Measurements from ENCODE around the gene CABLES2.

CABLES2 gene

GRCh38 chr20:62393335-62393665 lies 13.8 kb downstream of the CABLES2 start:
- no peak overlapping the region for H3K27ac ChIP-seq
- H3K4me3 ChIP-seq: no peak overlapping the region

- Histone ChIP-seq H3K4me3 (no peak overlapping the region), H3K27ac (no peak overlapping the region)
Observed at GRCh38 chr20:62392621-62393334, 14.3 kb downstream of the CABLES2 start.

- H3K27ac ChIP-seq: no peak overlapping the region
- H3K4me3 ChIP-seq: no peak overlapping the region
Observed at GRCh38 chr20:62392077-62392418, 15.0 kb downstream of the CABLES2 start.

GRCh38 chr20:62391165-62392076 lies 15.7 kb downstream of the CABLES2 start:
- H3K27ac ChIP-seq: no peak overlapping the region
- H3K4me3 ChIP-seq: no peak overlapping the region

- Histone ChIP-seq H3K4me3 (no peak overlapping the region), H3K27ac (no peak overlapping the region)
Observed at GRCh38 chr20:62390317-62391164, 16.5 kb downstream of the CABLES2 start.

- H3K4me3 ChIP-seq: no peak overlapping the region
Observed at GRCh38 chr20:62389601-62390087, 17.4 kb downstream of the CABLES2 start.

GRCh38 chr20:62388839-62389600 lies 18.1 kb downstream of the CABLES2 start:
- Histone ChIP-seq H3K27ac (no peak overlapping the region), H3K4me3 (no peak overlapping the region)

More at GRCh38 chr20:62389601-62390087, 17.4 kb downstream of the CABLES2 start:
- no peak overlapping the region for H3K27ac ChIP-seq

GRCh38 chr20:62387933-62388635 lies 19.0 kb downstream of the CABLES2 start:
- Histone ChIP-seq H3K4me3 (peak overlapping the region; percentile 62 to 97 (median 85)), H3K27ac (peak overlapping the region in 11 of 21 experiments; percentile 3 to 99 (median 96))

GRCh38 chr20:62387219-62387913 lies 19.7 kb downstream of the CABLES2 start:
- peak overlapping the region; percentile 67 to 99 (median 96) for H3K27ac ChIP-seq

GRCh38 chr20:62386383-62387218 lies 20.5 kb downstream of the CABLES2 start, which contains the start of gene RPS21:
Gene RPS21, plus strand, starts transcription at chr20:62387103. Its CDS starts 236 bp downstream, at chr20:62387339.
- H3K27ac ChIP-seq: peak within 1 kb of the TSS; percentile 88 to 99 (median 96)
- H3K4me3 ChIP-seq: peak within 1 kb of the TSS; percentile 62 to 97 (median 85)

More at GRCh38 chr20:62387219-62387913, 19.7 kb downstream of the CABLES2 start:
- H3K4me3 ChIP-seq: peak overlapping the region; percentile 62 to 97 (median 85)

- peak overlapping the region in 2 of 21 experiments; percentile 44 to 68 for H3K27ac ChIP-seq
- no peak overlapping the region for H3K4me3 ChIP-seq
Observed at GRCh38 chr20:62382306-62383198, 24.5 kb downstream of the CABLES2 start.

GRCh38 chr20:62381842-62382241 lies 25.2 kb downstream of the CABLES2 start:
- no peak overlapping the region for H3K4me3 ChIP-seq
- H3K27ac ChIP-seq: peak overlapping the region in 14 of 21 experiments; percentile 36 to 83 (median 67)

GRCh38 chr20:62381202-62381797 lies 25.8 kb downstream of the CABLES2 start:
- peak overlapping the region in 18 of 21 experiments; percentile 1 to 83 (median 66) for H3K27ac ChIP-seq
- H3K4me3 ChIP-seq: no peak overlapping the region

- H3K27ac ChIP-seq: peak overlapping the region in 20 of 21 experiments; percentile 44 to 96 (median 80)
- H3K4me3 ChIP-seq: no peak overlapping the region
Observed at GRCh38 chr20:62378215-62378614, 28.9 kb downstream of the CABLES2 start.

- Histone ChIP-seq H3K27ac (peak overlapping the region in 20 of 21 experiments; percentile 44 to 96 (median 80)), H3K4me3 (no peak overlapping the region)
Observed at GRCh38 chr20:62377615-62378178, 29.4 kb downstream of the CABLES2 start.

All from skin epidermis (tissue), 12 donors.